ENCODE results near the gene EDA.
"Not testable (repeated sequence)": the region's sequence is repeated elsewhere in the genome, so short reads cannot be mapped to it uniquely, and the experiment has no call there.

The EDA gene

GRCh38 chrX:69961365-69962072 is 345.6 kb downstream of the EDA start:
- no peak for DNase-seq

- no peak for DNase-seq
These were observed 353.0 kb downstream of the EDA start for GRCh38 chrX:69968950-69969349.

- DNase-seq, result no peak
These were observed 353.5 kb downstream of the EDA start for GRCh38 chrX:69969460-69969859.

- no peak for DNase-seq
These were observed 371.8 kb downstream of the EDA start for GRCh38 chrX:69987691-69988090.

GRCh38 chrX:69988955-69989394 is 373.1 kb downstream of the EDA start:
- peak; percentile 10 for DNase-seq

GRCh38 chrX:69991685-69992084 is 375.8 kb downstream of the EDA start:
- DNase-seq, result no peak

GRCh38 chrX:69993494-69993893 is 377.6 kb downstream of the EDA start:
- no peak for DNase-seq

GRCh38 chrX:69995362-69996112 is 379.6 kb downstream of the EDA start:
- DNase-seq, result no peak

- DNase-seq, result no peak
These were observed 380.2 kb downstream of the EDA start for GRCh38 chrX:69996113-69996468.

GRCh38 chrX:69998299-69998698 is 382.4 kb downstream of the EDA start:
- DNase-seq, result not testable (repeated sequence)

- no peak for DNase-seq
These were observed 385.4 kb downstream of the EDA start for GRCh38 chrX:70001269-70001668.

GRCh38 chrX:70001708-70002341 is 385.9 kb downstream of the EDA start:
- DNase-seq, result no peak

GRCh38 chrX:70007946-70008345 is 392.0 kb downstream of the EDA start:
- no peak for DNase-seq

GRCh38 chrX:70009049-70009448 is 393.1 kb downstream of the EDA start:
- DNase-seq, result no peak

- DNase-seq, result no peak
These were observed 394.1 kb downstream of the EDA start for GRCh38 chrX:70009970-70010369.

- DNase-seq, result no peak
These were observed 396.8 kb downstream of the EDA start for GRCh38 chrX:70012756-70013155.

- DNase-seq, result no peak
These were observed 397.8 kb downstream of the EDA start for GRCh38 chrX:70013466-70014381.

GRCh38 chrX:70016513-70016912 is 400.6 kb downstream of the EDA start:
- no peak for DNase-seq

GRCh38 chrX:70022616-70023015 is 406.7 kb downstream of the EDA start:
- no peak for DNase-seq

GRCh38 chrX:70025464-70025863 is 409.6 kb downstream of the EDA start:
- no peak for DNase-seq

- DNase-seq, result no peak
These were observed 410.4 kb downstream of the EDA start for GRCh38 chrX:70026112-70026850.

GRCh38 chrX:70026851-70027200 is 410.9 kb downstream of the EDA start:
- DNase-seq, result no peak

Measured in stimulated activated CD4-positive, alpha-beta T cell treated with anti-CD3 and anti-CD28 coated beads, Interleukin-1b, Interleukin-23, amount 100 ng/mL, for 48 hours (primary cell).